DMS53 treated with DMSO at 0.1 percent for 48 hours (cell line): ENCODE measurements around the gene AKAP7.
"Not testable (repeated sequence)": the region's sequence is repeated elsewhere in the genome, so short reads cannot be mapped to it uniquely, and the experiment has no call there.

Experiments
- DNase-seq: peaks from one replicate; lab custom pipeline; 2025; ENCODE audit not compliant: unreplicated experiment; lab: John Stamatoyannopoulos, UW

The AKAP7 gene

GRCh38 chr6:131135244-131136020 lies at the start of gene AKAP7:
TSS of gene AKAP7 (plus strand) at chr6:131135467. CDS start at chr6:131135764, 297 bp downstream.
- peak; percentile 19 for DNase-seq

DNA sequence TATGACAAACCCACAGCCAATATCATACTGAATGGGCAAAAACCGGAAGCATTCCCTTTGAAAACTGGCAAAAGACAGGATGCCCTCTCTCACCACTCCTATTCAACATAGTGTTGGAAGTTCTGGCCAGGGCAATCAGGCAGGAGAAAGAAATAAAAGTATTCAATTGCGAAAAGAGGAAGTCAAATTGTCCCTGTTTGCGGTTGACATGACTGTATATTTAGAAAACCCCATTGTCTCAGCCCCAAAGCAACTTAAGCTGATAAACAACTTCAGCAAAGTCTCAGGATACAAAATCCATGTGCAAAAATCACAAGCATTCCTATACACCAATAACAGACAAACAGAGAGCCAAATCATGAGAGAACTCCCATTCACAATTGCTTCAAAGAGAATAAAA lies 44.9 kb upstream of the AKAP7 start:
- DNase-seq = not testable (repeated sequence)

DNA sequence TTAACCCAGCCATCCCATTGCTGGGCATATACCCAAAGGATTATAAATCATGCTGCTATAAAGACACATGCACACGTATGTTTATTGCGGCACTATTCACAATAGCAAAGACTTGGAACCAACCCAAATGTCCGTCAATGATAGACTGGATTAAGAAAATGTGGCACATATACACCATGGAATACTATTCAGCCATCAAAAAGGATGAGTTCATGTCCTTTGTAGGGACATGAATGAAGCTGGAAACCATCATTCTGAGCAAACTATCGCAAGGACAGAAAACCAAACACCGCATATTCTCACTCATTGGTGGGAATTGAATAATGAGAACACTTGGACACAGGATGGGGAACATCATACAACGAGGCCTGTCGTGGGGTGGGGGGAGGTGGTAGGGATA lies 43.3 kb upstream of the AKAP7 start:
- DNase-seq = not testable (repeated sequence)

- DNase-seq = no peak
These were observed 41.9 kb upstream of the AKAP7 start for GRCh38 chr6:131093334-131093733.

DNA sequence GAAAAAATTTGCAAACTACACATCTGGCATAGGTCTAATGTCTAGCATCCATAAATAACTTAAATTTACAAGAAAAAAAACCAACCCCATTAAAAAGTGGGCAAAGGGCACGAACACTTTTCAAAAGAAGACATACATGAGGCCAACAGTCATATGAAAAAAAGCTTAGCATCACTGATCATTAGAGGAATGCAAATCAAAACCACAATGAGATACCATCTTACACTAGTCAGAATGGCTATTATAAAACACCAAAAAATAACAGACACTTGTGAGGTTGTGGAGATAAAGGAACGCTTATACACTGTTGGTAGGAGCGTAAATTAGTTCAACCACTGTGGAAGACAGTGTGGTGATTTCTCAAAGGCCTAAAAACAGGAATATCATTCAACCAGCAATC lies 38.5 kb upstream of the AKAP7 start:
- no peak for DNase-seq

DNA sequence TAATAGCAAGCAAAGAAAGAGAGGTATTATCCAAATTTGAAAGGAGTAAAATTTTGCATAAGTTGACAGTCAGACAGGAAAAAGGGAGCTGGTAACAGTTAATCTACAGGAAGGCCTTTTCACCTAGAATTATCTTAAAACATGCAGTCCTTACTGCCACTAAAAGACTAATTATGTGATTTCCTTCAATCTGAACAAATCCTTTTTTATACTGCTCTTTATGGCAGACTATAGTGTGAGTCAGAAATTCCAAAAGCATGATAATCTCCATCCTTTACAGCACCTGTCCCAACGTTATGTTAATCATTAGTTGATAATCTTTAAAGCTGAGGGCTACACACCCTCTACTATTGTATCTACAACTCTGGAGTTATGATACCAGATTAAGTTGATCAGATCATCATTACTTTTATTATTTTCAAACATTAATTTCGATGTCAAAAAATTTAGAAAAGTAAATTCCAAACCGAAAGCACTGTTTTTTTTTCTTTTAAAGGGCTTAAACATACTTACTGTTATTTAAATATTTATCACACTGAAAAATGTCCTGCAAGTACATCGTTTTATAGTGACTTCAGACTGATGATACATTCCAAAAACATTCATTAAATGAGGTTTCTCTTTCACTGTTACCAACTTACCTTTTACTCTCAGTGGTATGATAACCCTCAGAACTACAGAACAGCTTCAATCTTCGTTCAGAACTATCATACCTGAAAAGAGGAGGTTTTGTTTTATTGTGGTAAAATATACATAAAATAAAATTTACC lies 33.2 kb upstream of the AKAP7 start:
- no peak for DNase-seq

DNA sequence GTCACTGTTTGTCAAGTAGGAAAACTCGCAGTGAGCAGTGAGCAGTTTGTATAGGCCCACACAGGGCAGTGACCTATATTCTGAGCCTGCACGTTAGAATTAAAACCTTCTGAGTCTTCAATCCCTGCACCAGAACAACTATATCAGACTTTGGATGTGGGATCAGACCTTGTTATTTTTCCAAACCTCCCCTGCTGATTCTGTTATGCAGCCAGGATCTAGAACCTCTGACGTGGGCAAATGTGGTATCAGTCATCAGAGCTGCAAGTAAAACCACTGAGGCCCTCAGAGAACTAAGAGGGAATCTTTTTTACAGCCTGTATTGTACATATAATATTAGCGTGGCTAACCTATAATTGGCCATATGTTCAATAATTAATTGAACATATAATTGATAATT lies 32.0 kb upstream of the AKAP7 start:
- DNase-seq = no peak

GRCh38 chr6:131103901-131104300 lies 31.4 kb upstream of the AKAP7 start:
- DNase-seq = no peak

GRCh38 chr6:131107151-131107550 lies 28.1 kb upstream of the AKAP7 start:
- DNase-seq = no peak

DNA sequence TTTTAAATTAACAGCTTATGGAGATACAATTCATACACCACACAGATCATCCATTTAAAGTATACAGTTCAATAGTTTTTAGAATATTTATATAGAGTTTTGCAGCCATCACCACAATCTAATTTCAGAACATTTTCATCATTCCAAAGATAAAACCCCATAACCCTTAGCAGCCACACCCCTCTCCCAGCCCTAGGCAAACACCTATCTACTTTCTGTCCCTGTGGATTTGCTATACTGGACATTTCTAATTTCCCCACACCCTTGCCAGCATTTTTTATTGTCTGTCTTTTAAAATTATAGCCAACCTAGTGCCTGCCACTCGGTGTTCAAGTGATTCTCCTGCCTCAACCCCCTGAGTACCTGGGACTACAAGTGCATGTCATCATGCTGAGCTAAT lies 23.0 kb upstream of the AKAP7 start:
- no peak for DNase-seq

GRCh38 chr6:131115651-131116050 lies 19.6 kb upstream of the AKAP7 start:
- no peak for DNase-seq

GRCh38 chr6:131116321-131116720 lies 18.9 kb upstream of the AKAP7 start:
- no peak for DNase-seq

DNA sequence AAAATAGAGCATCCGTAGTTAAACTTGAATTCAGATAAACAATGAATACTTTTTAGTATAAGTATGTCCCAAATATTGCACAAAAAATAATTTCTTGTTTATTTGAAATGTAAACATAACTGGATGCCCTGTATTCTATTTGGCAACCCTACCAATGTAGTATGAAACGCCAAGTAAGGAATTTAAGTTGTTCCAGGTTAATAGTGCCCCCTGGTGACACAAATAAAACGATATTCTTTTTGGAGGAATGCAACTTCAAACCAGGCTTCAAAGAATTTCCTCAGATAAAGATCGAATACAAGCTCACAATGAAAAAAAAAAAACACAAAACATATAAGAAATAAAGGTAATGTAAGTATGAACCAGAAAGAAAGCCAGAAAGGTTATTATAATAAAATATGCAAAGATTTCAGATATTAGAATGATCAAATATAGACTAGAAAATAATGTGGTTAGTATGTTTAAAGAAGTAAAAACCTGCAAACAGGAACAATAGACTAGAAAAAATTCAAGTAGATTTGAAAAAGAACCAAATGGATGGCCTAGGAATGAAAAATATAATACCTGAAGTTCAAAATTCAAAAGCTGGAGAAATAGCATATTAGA lies 18.4 kb upstream of the AKAP7 start:
- DNase-seq = peak; percentile 4

DNA sequence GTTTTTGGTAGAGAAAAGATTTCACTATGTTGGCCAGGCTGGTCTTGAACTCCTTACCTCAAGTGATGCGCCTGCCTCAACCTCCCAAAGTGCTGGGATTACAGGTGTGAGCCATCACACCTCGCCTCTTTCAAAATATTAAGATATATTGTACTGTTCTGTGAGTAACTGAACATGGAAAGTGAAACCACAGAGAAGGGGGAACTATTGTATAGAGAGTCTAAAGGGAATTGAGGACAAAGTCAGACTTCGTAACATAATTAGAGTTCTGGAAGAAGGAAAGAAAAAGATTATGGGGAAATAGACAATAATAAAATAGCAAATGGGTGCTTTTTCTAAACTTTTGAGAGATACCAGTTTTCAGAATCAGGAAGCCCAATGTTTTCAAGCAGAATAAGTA lies 17.4 kb upstream of the AKAP7 start:
- DNase-seq = no peak

DNA sequence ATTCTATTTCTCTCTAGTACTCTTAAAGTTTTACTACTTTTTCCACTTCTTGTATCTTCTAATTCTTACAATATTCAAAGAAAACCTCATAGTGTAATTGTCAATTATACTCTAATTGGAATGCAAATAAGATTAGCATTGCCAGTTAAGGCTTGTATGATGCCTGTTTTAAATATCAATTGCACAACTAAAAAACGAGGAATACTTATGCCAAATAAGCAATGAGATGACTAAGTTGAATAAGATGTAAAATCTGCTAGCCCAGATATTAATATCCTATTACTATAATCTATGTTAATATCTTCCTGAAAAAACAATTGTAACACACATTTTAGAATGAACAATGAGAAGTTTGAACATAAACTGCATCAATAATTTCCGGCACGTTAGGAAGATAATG lies 13.3 kb upstream of the AKAP7 start:
- no peak for DNase-seq

DNA sequence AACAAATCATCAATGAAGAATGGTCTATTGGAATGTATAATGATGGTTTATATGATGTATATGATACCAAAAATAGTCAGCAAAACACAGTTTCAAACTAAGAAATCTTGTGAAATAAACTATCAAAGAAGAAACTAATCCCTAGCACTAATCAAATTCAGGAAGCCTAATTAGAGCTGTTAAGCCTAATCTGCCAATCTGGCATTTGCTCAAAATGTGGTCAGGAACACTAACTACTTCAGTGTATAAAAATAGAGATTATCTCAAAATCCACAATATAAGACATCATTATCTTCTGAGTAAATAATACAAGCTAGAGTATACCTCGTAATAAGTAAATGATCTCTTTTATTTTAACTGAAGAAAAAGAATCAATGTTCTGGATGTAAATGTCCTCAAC lies 12.8 kb upstream of the AKAP7 start:
- no peak for DNase-seq

GRCh38 chr6:131124336-131125071 lies 10.8 kb upstream of the AKAP7 start:
- no peak for DNase-seq

GRCh38 chr6:131125431-131125830 lies 9.8 kb upstream of the AKAP7 start:
- DNase-seq = no peak

DNA sequence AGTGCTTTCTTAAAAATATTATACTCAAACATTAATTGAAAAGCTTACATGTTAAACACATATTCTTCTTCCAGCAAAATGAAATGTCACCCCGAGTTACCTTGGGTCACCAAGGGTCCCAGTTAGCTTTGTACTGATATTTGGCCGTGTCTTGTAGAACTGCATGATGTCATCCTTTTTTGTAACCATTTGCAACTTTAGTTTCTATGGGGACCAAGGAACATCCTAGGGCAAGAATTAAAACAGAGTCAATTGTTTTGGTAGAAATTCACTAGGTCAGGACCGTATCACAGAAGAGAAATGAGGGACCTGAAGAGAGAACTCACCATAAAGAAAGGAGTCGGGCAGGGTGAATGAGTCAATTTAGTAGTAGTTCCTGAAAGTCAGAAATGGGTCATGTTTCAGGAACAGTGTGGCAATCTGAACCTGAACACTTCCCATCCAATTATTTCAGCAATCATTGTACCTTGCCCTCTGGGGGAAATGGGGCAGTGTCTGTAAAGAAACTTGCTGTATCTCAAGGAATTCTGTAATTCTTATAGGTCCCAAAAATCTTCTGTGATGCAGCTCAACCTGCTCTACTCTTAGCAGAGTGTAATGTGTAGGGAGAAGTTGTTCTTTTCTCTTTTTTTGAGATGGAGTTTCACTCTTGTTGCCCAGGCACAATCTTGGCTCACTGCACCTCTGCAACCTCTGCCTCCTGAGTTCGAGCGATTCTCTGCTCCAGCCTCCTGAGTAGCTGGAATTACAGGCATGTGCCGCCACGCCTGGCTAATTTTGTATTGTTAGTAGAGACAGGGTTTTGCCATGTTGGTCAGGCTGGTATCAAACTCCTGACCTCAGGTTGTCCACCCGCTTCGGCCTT lies 5.3 kb upstream of the AKAP7 start:
- no peak for DNase-seq

- no peak for DNase-seq
These were observed 4.7 kb upstream of the AKAP7 start for GRCh38 chr6:131130554-131130940.
